ENCODE measurements around the gene GRIP2.

DNA sequence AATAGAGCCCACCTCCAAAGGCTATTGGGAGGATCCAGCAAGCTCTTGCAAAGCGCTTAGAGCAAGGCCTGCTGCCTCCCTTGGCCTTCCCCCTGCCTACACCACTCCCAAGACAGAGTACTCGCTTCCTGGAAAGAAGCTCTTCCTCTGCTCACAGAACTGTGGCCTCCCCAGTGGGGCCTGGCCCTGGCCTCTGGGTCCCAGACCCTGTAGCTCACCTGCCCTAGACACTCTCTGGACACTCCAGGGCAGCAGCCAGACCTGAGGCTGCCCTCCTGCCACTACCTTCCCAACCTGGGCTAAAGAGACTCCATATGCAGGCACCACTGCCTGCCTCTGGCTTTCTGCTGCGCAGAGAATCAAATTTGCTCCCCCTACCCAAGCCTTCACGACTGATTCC lies 49.9 kb downstream of the GRIP2 start:
- TF ChIP-seq CTCF (conservative IDR thresholded peaks at IDR 0.05; ENCODE audit: low read length), result no peak
- no peak for TF ChIP-seq EZH2phosphoT487 (IDR thresholded peaks at IDR 0.05; ENCODE audit: borderline replicate concordance, low read depth, low read length)

Measured in OCI-LY7 (cell line).